ENCODE results near the gene MED12L.

MED12L gene

GRCh38 chr3:151426341-151426657, 340.8 kb downstream of the MED12L start:
- TF ChIP-seq MYC (IDR thresholded peaks at IDR 0.05; ENCODE audit: low read depth, low read length) = no peak
- no peak for TF ChIP-seq POLR2A (IDR thresholded peaks at IDR 0.05; ENCODE audit: extremely low read depth, insufficient read length)
- TF ChIP-seq MAX (IDR thresholded peaks at IDR 0.05; ENCODE audit: low read depth, low read length) = no peak
- TF ChIP-seq CTCF (IDR thresholded peaks at IDR 0.05; ENCODE audit: low read depth, low read length) = no peak
- peak; percentile 41 for DNase-seq (ENCODE audit: low read depth)
- no peak overlapping the region for H3K4me3 ChIP-seq (ENCODE audit: low read depth, low read length)

GRCh38 chr3:151428386-151428785, 342.9 kb downstream of the MED12L start:
- H3K4me3 ChIP-seq (ENCODE audit: low read depth, low read length) = no peak overlapping the region
- no peak for DNase-seq (ENCODE audit: low read depth)
- no peak for TF ChIP-seq MAX (IDR thresholded peaks at IDR 0.05; ENCODE audit: low read depth, low read length)
- no peak for TF ChIP-seq CTCF (IDR thresholded peaks at IDR 0.05; ENCODE audit: low read depth, low read length)
- no peak for TF ChIP-seq MYC (IDR thresholded peaks at IDR 0.05; ENCODE audit: low read depth, low read length)
- no peak for TF ChIP-seq POLR2A (IDR thresholded peaks at IDR 0.05; ENCODE audit: extremely low read depth, insufficient read length)

- no peak overlapping the region for H3K4me3 ChIP-seq (ENCODE audit: low read depth, low read length)
- no peak for TF ChIP-seq MYC (IDR thresholded peaks at IDR 0.05; ENCODE audit: low read depth, low read length)
- TF ChIP-seq POLR2A (IDR thresholded peaks at IDR 0.05; ENCODE audit: extremely low read depth, insufficient read length) = no peak
- TF ChIP-seq MAX (IDR thresholded peaks at IDR 0.05; ENCODE audit: low read depth, low read length) = no peak
- no peak for TF ChIP-seq CTCF (IDR thresholded peaks at IDR 0.05; ENCODE audit: low read depth, low read length)
- DNase-seq (ENCODE audit: low read depth) = no peak
Measured at GRCh38 chr3:151430821-151431484, 345.5 kb downstream of the MED12L start.

- TF ChIP-seq MAX (IDR thresholded peaks at IDR 0.05; ENCODE audit: low read depth, low read length) = no peak
- no peak for TF ChIP-seq POLR2A (IDR thresholded peaks at IDR 0.05; ENCODE audit: extremely low read depth, insufficient read length)
- TF ChIP-seq MYC (IDR thresholded peaks at IDR 0.05; ENCODE audit: low read depth, low read length) = no peak
- TF ChIP-seq CTCF (IDR thresholded peaks at IDR 0.05; ENCODE audit: low read depth, low read length) = no peak
- H3K4me3 ChIP-seq (ENCODE audit: low read depth, low read length) = no peak overlapping the region
- DNase-seq (ENCODE audit: low read depth) = peak; percentile 53
Measured at GRCh38 chr3:151431940-151432339, 346.5 kb downstream of the MED12L start.

GRCh38 chr3:151432616-151433372, 347.3 kb downstream of the MED12L start:
- DNase-seq (ENCODE audit: low read depth) = no peak
- H3K4me3 ChIP-seq (ENCODE audit: low read depth, low read length) = no peak overlapping the region
- no peak for TF ChIP-seq CTCF (IDR thresholded peaks at IDR 0.05; ENCODE audit: low read depth, low read length)
- no peak for TF ChIP-seq MYC (IDR thresholded peaks at IDR 0.05; ENCODE audit: low read depth, low read length)
- no peak for TF ChIP-seq MAX (IDR thresholded peaks at IDR 0.05; ENCODE audit: low read depth, low read length)
- TF ChIP-seq POLR2A (IDR thresholded peaks at IDR 0.05; ENCODE audit: extremely low read depth, insufficient read length) = no peak

Data from NB4 (cell line).